Ovary (tissue), 3 donors: ENCODE results near the gene CXCR5.

Source experiments
- EP300 ChIP-seq: sonication (generic); formaldehyde crosslinking; IDR thresholded peaks from one replicate; pipeline ENCODE4 v1.6.1; 2017; ENCODE audit warnings: antibody characterized with exemption
- TF ChIP-seq, protein P1 (sequence below), 3 donors: fragments of 450-650 bp in 2 of 3; fragments of 200-600 bp in 1 of 3; IDR thresholded peaks; one replicate each; pipeline versions ENCODE4 v1.5.1 to v1.8.0; 2016 to 2022; ENCODE audit warnings: antibody characterized with exemption in 3 of 3, mild to moderate bottlenecking in 1 of 3
- donor health status: DM: no; HTN: no; CAD: no.

DNA sequence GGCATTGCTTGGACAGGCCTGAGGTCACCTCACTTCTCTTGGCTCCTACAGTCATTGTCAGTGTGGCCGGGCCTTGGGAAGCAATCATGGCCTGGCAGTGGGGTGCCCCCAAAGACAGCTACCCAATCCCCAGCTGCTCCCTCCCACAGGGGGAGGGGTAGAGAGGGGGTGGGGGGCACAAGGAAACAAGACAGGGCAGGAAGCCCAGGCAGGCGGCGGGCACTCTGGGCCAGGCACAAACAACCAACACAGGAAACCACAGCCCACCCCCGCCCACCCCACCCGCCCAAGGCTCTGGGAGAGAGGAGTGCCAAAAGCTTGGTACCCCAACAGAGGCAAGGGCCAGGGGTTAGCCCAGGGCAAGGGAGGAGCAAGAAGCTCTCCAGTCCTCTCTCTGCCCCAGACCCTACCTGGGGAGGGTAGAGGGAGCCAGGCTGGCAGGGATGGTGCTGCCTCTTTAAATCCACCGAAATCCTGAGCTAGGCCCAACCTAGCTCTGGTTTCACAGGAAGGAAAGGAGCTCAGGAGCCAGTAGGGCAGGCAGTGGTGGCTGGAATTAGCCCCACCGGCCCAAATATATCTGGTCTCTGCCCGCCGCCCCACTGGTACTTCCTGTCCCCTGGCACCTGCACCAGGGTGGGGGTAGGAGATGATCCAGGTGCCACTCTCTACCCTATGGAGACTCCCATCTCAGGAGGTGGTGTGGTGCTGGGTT, 29.9 kb downstream of the CXCR5 start:
- TF ChIP-seq, protein P1, sequence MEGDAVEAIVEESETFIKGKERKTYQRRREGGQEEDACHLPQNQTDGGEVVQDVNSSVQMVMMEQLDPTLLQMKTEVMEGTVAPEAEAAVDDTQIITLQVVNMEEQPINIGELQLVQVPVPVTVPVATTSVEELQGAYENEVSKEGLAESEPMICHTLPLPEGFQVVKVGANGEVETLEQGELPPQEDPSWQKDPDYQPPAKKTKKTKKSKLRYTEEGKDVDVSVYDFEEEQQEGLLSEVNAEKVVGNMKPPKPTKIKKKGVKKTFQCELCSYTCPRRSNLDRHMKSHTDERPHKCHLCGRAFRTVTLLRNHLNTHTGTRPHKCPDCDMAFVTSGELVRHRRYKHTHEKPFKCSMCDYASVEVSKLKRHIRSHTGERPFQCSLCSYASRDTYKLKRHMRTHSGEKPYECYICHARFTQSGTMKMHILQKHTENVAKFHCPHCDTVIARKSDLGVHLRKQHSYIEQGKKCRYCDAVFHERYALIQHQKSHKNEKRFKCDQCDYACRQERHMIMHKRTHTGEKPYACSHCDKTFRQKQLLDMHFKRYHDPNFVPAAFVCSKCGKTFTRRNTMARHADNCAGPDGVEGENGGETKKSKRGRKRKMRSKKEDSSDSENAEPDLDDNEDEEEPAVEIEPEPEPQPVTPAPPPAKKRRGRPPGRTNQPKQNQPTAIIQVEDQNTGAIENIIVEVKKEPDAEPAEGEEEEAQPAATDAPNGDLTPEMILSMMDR (IDR thresholded peaks at IDR 0.05): no peak
- TF ChIP-seq EP300: no peak
